GM10266 (cell line): ENCODE measurements around the gene FBXW4.
"Not testable (repeated sequence)": the region's sequence is repeated elsewhere in the genome, so short reads cannot be mapped to it uniquely, and the experiment has no call there.

Experiments used
- DNase-seq: peaks from one replicate; pipeline ENCODE4 v3.0.0; 2012; ENCODE audit errors: extremely low spot score
- CTCF ChIP-seq: IDR thresholded peaks from 2 replicates; pipeline ENCODE4 v1.5.1; 2012; ENCODE audit warnings: mild to moderate bottlenecking, low read depth; ENCODE audit not compliant: control insufficient read depth, insufficient read depth; ENCODE audit errors: missing control alignments

The FBXW4 gene

GRCh38 chr10:101649525-101650085, 45.4 kb downstream of the FBXW4 start:
- TF ChIP-seq CTCF = no peak

GRCh38 chr10:101647255-101647654, 47.7 kb downstream of the FBXW4 start:
- no peak for DNase-seq
- TF ChIP-seq CTCF = no peak

More at GRCh38 chr10:101649525-101650085, 45.4 kb downstream of the FBXW4 start:
- DNase-seq = no peak

- DNase-seq = no peak
- TF ChIP-seq CTCF = no peak
Observed at GRCh38 chr10:101646364-101646763, 48.6 kb downstream of the FBXW4 start.

- no peak for DNase-seq
- no peak for TF ChIP-seq CTCF
Observed at GRCh38 chr10:101645659-101646058, 49.3 kb downstream of the FBXW4 start.

- DNase-seq = no peak
- no peak for TF ChIP-seq CTCF
Observed at GRCh38 chr10:101644002-101644401, 51.0 kb downstream of the FBXW4 start.

- TF ChIP-seq CTCF = no peak
- no peak for DNase-seq
Observed at GRCh38 chr10:101643546-101643945, 51.4 kb downstream of the FBXW4 start.

- TF ChIP-seq CTCF = no peak
- DNase-seq = no peak
Observed at GRCh38 chr10:101639141-101639900, 55.6 kb downstream of the FBXW4 start.

- not testable (repeated sequence) for DNase-seq
Observed at GRCh38 chr10:101633510-101633909, 61.5 kb downstream of the FBXW4 start.
